AG04450 (cell line): ENCODE measurements around the gene ITPRIPL1. TPM values are rescaled to one million over a fixed set of nuclear protein-coding genes. Genes with fewer than 3 reads are reported as not detected.

Experiments
- CTCF ChIA-PET: fragments of 300-600, 350-600 bp; formaldehyde crosslinking; extraction: SDS; loops from one replicate; lab custom pipeline; 2022; ENCODE audit warnings: antibody characterized with exemption, inconsistent platforms; lab: Charles Lee
- POLR2A ChIA-PET: fragments of 350-600 bp; formaldehyde crosslinking; extraction: SDS; loops from one replicate; lab custom pipeline; 2021; ENCODE audit warnings: antibody characterized with exemption, inconsistent platforms; lab: Yijun Ruan, JAX
- DNase-seq: peaks from one replicate; pipeline ENCODE4 v3.0.0-alpha.2; 2011; ENCODE audit warnings: low read depth, low spot score
- H3K27ac ChIP-seq: one replicate; pipeline ENCODE4 v1.5.1; 2012; ENCODE audit warnings: low read depth, low read length, control low read depth
- H3K27me3 ChIP-seq: one replicate; pipeline ENCODE4 v1.6.0; 2012; ENCODE audit warnings: low read length; ENCODE audit not compliant: control insufficient read depth, insufficient read depth
- H3K4me3 ChIP-seq: 2 replicates; pipeline ENCODE4 v1.5.1; 2011; ENCODE audit warnings: mild to moderate bottlenecking, low read depth, low read length, control low read depth
- H3K9me3 ChIP-seq: 2 replicates; pipeline ENCODE4 v1.5.1; 2012; ENCODE audit warnings: low read length; ENCODE audit not compliant: control insufficient read depth, insufficient read depth
- CTCF ChIP-seq: IDR thresholded peaks from 2 replicates; pipeline ENCODE4 v1.5.1; 2011; ENCODE audit warnings: low read depth, low read length, control low read depth, inconsistent platforms
- polyA plus RNA-seq: library from polyadenylated mRNA; depleted of rRNA; stranded (reverse); fragments of >200 nt; gene quantifications from 2 replicates; pipeline ENCODE4 v1.2.3, GENCODE V29; 2011

ITPRIPL1 gene
- polyA plus RNA-seq, 1 experiment: 3.7 TPM

DNA sequence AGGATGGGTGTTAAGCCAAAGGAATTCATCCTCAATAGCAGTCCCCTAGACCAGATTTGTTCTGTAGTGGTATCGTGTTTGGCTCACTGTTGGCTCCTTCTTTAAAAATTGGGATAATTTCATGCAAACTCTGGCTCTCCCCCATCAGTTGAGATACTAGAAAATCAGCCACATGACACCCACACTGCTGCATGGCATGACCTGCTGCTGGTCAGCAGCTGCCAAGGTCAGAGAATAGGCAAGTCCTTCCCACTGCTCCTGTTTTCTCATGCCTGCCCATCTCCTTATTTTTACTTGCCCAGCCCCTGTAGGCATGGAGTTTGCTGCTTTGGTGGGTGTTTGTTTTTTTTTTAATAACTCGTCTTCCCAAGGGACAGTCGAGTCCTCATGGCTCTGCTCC, 18.7 kb upstream of the ITPRIPL1 start:
- CTCF ChIA-PET: no interaction called here
- no peak for DNase-seq
- H3K27ac ChIP-seq: no peak overlapping the region

GRCh38 chr2:96308248-96308647, 16.9 kb upstream of the ITPRIPL1 start:
- DNase-seq: no peak
- Histone ChIP-seq H3K4me3 (no peak overlapping the region), H3K9me3 (no peaks in the 10 kb centered on the region), H3K27ac (no peak overlapping the region), H3K27me3 (no peaks in the 10 kb centered on the region)
- no peak for TF ChIP-seq CTCF
- POLR2A ChIA-PET: no interaction called here
- CTCF ChIA-PET: no interaction called here

More for the DNA sequence above, 18.7 kb upstream of the ITPRIPL1 start:
- H3K9me3 ChIP-seq: no peaks in the 10 kb centered on the region
- peak overlapping the region; percentile 99 for H3K4me3 ChIP-seq
- POLR2A ChIA-PET: no interaction called here
- H3K27me3 ChIP-seq: no peaks in the 10 kb centered on the region
- no peak for TF ChIP-seq CTCF

GRCh38 chr2:96315005-96315399, 10.1 kb upstream of the ITPRIPL1 start:
- Histone ChIP-seq H3K4me3 (no peak overlapping the region), H3K27me3 (no peaks in the 10 kb centered on the region), H3K9me3 (no peaks in the 10 kb centered on the region), H3K27ac (peak overlapping the region; percentile 11)
- no peak for DNase-seq
- ChIA-PET POLR2A (no interaction called here), CTCF (no interaction called here)
- TF ChIP-seq CTCF: no peak

DNA sequence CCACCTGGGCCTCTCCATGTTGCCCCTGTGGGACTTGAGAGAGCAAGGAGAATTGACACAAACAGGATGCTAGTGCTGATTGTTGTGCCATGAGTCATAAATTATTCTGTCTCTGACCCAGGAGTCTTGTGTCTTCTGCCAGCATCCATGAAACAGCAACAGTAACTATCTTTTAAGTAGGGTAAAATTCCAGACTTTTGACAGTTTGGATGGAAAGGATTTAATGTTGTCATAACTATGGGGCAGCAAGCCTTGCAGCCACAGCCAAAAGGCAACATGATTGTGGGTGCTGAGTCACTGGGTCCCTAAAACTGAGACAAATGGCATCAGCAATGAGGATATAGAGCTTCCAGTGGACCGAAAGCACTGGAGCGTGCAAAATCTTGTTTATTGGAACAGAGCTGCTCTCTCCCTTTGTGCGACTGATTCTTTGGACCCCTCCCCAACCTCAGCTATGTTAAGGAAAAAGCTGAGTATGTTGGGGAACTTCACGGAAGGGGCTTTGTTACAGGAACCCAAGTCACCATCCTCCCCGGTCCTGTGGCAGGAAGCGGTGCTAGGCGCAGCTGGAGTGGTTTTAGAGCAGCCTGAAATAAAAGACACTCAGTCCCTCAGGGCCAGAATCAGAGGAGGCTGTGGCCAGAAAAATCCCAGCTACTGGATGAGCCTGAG, 9.6 kb upstream of the ITPRIPL1 start:
- Histone ChIP-seq H3K27me3 (no peaks in the 10 kb centered on the region), H3K9me3 (no peaks in the 10 kb centered on the region), H3K27ac (peak overlapping the region; percentile 21), H3K4me3 (no peak overlapping the region)
- ChIA-PET POLR2A (interaction anchor here (0.5 kb wide), 1 partner anchor 19 kb away, joined by 5 read pairs; no protein-coding TSS in a partner anchor), CTCF (no interaction called here)
- DNase-seq: no peak
- no peak for TF ChIP-seq CTCF

GRCh38 chr2:96316999-96317398, 8.1 kb upstream of the ITPRIPL1 start:
- H3K9me3 ChIP-seq: no peaks in the 10 kb centered on the region; the same call in 1 of the 2 replicates
- TF ChIP-seq CTCF: no peak
- ChIA-PET CTCF (no interaction called here), POLR2A (no interaction called here)
- no peak overlapping the region for H3K4me3 ChIP-seq
- H3K27ac ChIP-seq: no peak overlapping the region
- no peaks in the 10 kb centered on the region for H3K27me3 ChIP-seq
- DNase-seq: no peak
